GM06990 (cell line): ENCODE data around the gene ADAMTS17.

Source experiments
- DNase-seq: peaks from one replicate; pipeline ENCODE4 v3.0.0-alpha.2; 2011; ENCODE audit not compliant: insufficient read length; ENCODE audit errors: extremely low read depth
- H3K27me3 ChIP-seq: replicated peaks from 2 replicates; pipeline ENCODE4 v1.6.0; 2011; ENCODE audit warnings: low read length; ENCODE audit not compliant: control insufficient read depth, insufficient read depth
- H3K36me3 ChIP-seq: 2 replicates; pipeline ENCODE4 v1.5.1; 2011; ENCODE audit warnings: low read length; ENCODE audit not compliant: control insufficient read depth, insufficient read depth
- H3K4me3 ChIP-seq: replicated peaks from 2 replicates; pipeline ENCODE4 v1.5.1; 2011; ENCODE audit warnings: low read depth, mild to moderate bottlenecking, control low read depth, low read length
- CTCF ChIP-seq: IDR thresholded peaks from 2 replicates; pipeline ENCODE4 v1.5.1; 2011; ENCODE audit warnings: low read length, control low read depth, mild to moderate bottlenecking, inconsistent platforms; ENCODE audit not compliant: insufficient read depth, poor library complexity, severe bottlenecking

Gene ADAMTS17

DNA sequence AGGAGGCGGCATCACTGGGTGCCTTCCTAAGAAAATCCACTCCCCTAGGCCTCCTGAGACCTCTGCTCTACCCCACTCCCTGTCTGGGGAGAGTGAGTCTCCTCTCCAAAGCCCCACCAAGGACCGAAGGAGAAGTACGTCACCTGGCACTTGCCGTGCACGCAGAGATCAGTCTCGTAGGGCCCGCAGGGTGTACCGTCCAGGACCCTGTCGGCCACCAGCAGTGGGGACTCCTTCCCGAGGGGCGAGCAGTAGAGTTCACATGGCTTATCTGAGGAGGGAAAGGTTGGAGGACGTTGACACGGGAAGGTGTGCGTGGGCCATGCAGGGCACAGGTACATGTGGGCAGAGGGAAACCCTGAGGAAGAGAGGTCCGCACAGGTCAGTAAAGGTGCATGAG is 232.9 kb downstream of the ADAMTS17 start:
- DNase-seq, result no peak
- H3K36me3 ChIP-seq, result no peaks in the 10 kb centered on the region
- no peak for TF ChIP-seq CTCF

GRCh38 chr15:100108346-100108745 is 233.4 kb downstream of the ADAMTS17 start:
- DNase-seq, result no peak
- Histone ChIP-seq H3K36me3 (no peaks in the 10 kb centered on the region), H3K27me3 (no peaks in the 10 kb centered on the region; the same call in 1 of the 2 replicates), H3K4me3 (no peak overlapping the region)
- no peak for TF ChIP-seq CTCF

More for the DNA sequence above, 232.9 kb downstream of the ADAMTS17 start:
- no peaks in the 10 kb centered on the region; the same call in 1 of the 2 replicates for H3K27me3 ChIP-seq
- H3K4me3 ChIP-seq, result no peak overlapping the region

GRCh38 chr15:100107606-100108225 is 234.1 kb downstream of the ADAMTS17 start:
- Histone ChIP-seq H3K4me3 (no peak overlapping the region), H3K27me3 (no peaks in the 10 kb centered on the region; the same call in 1 of the 2 replicates), H3K36me3 (no peaks in the 10 kb centered on the region)
- no peak for TF ChIP-seq CTCF
- DNase-seq, result no peak

DNA sequence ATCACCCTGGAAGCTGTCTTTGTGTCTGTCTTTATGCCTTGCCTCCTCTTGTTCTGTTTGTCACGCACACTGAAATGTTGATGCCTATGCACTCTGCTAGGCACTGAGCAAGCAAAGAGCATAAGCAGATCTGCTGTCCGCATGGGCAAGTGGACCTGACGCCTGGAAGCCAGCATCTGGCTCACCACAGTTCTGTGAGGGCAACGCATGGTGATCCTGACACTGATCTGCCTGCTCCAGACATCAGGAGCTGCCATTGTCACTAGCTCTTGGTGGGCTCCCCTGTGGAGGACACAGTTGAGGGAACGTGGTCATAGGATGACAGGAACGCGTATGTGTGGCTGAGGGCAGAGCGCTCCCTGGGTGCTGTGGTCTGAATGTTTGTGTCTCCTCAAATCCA is 234.6 kb downstream of the ADAMTS17 start:
- no peaks in the 10 kb centered on the region; the same call in 1 of the 2 replicates for H3K27me3 ChIP-seq
- DNase-seq, result no peak

GRCh38 chr15:100106732-100107131 is 235.0 kb downstream of the ADAMTS17 start:
- DNase-seq, result no peak
- no peak overlapping the region for H3K4me3 ChIP-seq
- no peaks in the 10 kb centered on the region for H3K36me3 ChIP-seq
- no peaks in the 10 kb centered on the region; the same call in 1 of the 2 replicates for H3K27me3 ChIP-seq
- TF ChIP-seq CTCF, result no peak

More for the DNA sequence above, 234.6 kb downstream of the ADAMTS17 start:
- no peak for TF ChIP-seq CTCF
- no peaks in the 10 kb centered on the region for H3K36me3 ChIP-seq
- H3K4me3 ChIP-seq, result no peak overlapping the region
